ENCODE measurements around the gene DES.

Gene DES

GRCh38 chr2:219472629-219473187, 54.5 kb downstream of the DES start:
- DNase-seq: no peak

DNA sequence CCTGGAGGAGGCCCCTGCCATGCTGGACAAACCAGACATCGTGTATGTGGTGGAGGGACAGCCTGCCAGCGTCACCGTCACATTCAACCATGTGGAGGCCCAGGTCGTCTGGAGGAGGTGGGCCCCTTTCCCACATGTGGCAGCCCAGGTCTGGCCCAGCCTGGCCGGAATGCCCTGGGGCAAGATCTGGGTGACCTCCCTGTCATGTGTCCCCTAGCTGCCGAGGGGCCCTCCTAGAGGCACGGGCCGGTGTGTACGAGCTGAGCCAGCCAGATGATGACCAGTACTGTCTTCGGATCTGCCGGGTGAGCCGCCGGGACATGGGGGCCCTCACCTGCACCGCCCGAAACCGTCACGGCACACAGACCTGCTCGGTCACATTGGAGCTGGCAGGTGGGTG, 55.3 kb downstream of the DES start:
- no peak for DNase-seq

DNA sequence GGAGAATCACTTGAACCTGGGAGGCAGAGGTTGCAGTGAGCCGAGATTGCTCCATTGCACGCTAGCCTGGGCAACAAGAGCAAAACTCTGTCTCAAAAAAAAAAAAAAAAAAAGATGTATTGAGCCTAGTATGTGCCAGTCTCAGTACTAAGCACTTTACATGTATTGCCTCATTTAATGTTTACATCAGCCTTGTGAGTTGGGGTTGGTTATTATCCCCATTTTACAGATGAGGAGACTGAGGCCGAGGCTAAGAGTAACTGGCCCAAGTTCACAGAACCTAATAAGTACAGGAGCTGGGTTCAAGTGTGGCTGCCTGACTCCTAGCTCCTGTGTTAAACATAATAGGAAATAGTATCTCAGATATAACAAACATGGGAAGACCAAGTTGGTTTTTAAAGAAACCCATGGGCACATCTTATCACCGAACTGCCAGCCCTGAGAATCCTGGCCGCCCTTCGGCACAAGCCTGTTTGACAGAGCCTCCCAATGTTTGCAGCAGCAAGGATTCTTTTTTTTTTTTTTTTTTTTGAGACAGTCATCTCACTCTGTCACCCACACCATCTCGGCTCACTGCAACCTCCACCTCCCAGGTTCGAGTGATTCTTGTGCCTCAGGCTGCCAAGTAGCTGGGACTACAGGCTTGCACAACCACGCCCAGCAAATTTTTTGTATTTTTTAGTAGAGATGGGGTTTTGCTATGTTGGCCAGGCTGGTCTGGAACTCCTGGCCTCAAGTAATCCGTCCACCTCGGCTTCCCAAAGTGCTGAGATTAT, 56.3 kb downstream of the DES start:
- peak in 2 of 51 donors; percentile 11 to 21 for DNase-seq

- DNase-seq: no peak
These were observed 57.1 kb downstream of the DES start for GRCh38 chr2:219475278-219475677.

DNA sequence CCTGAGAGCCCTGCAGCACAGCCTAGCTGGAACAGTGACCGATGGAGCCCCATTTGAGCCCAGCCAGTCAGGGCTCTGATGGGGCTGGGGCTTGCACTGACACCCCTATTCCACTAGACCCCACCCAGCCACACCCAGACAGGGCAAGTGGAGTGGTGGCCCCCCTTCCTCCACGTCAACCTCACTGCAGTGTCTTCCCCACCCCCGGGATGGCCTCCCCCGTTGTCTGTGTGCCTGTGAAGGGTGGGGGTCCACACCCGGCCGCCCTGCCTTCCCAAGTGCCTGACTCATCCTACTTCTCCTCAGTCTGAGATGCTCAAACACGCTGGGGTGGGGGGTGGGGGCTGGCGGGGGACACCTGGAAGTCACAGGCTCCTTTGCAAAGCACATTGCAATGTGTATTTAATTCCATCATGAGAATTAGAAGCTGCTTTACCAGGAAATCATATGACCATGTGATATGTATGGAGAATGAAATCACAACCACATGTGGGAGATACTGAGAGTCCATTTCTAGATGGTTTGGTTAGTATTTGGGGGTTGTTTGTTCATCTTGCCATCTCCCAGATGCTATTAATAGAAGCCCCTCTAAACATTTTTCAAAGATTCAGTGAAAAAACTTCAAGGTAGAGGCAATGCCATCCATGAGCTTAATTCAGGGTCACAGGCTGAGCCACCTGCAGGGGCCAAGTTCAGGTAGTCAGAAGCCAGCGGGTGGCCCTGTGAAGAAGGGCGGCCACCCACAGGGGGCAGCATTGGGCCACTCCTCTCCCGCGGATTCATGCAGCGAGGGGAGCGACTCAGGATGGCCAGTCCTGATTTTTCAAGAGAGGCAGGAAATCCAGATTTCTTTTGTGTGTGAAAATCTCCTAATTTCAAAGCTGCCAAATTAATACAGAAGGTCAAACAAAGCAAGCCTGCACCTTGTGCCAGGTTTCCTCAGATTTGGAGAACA, 57.8 kb downstream of the DES start:
- DNase-seq: peak in 35 of 51 donors; percentile 1 to 70 (median 24)

Data from hypothalamus (tissue), 51 donors.